GM18505 (cell line): ENCODE data around the gene PAMR1.
"Not testable (repeated sequence)": the region's sequence is repeated elsewhere in the genome, so short reads cannot be mapped to it uniquely, and the experiment has no call there.

Experiments used
- ATAC-seq: cut with Tn5 transposase; IDR thresholded peaks from one replicate; pipeline ENCODE4 v1.9.1; 2021; ENCODE audit not compliant: unreplicated experiment
- POLR2A ChIP-seq: IDR thresholded peaks from 4 replicates; pipeline ENCODE4 v1.6.1; 2011; ENCODE audit warnings: borderline replicate concordance; ENCODE audit not compliant: insufficient read depth, insufficient read length; ENCODE audit errors: extremely low read depth

Gene PAMR1

DNA sequence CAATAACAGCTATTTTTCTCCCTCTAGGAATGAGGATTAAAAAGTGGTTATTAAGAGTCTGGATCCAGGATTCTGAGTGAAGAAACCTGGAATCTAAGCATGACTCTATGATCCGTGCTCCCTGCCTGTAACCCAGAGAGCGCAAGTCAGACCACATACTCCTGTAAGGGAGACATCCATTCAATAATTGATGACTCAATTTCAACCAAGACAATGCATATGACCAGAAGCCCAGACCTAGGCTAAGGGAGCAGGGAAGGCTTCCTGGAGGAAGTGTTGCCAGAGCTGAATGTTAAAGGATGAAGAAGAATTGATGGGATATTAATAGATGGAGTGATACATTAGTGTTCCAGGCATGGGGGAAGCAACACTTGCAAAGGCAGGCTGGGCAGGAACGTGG, 13.8 kb upstream of the PAMR1 start:
- ATAC-seq: no peak
- TF ChIP-seq POLR2A: no peak

DNA sequence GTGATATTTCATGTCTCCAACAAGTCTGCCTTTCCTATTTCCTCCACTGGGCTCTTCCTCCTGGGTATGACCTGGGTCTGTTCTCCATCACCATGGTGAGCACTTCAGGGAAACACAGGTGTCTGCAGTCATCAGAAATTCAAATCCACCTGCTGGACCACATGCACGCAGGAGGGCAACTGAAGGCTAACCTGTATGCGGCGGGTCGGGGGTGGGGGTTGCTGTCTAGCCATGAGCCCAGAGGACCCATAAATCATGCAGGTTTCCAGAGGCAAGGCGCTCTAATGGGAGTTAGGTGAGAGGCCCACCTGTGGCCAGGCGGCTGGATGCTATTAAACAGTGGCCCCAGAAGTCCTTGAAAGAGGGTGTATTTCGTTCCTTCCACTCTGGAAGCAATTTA, 11.1 kb upstream of the PAMR1 start:
- TF ChIP-seq POLR2A: no peak
- ATAC-seq: no peak

DNA sequence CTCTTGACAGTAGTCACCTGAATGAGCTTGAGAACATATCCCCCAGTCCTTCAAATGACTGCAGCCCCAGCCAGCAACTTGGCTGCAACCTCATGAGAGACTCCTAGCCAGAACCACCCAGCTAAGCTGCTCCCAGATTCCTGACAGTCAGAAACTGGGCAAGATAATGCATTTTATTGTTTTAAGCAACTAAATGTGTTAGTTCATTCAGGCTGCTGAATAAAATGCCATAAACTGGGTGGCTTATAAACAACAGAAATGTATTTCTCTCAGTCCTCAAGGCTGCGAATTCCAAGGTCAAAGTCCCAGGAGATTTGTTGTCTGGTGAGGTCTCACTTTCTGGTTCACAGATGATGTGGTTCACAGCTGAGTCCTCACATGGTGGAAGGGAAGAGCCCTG, 5.8 kb upstream of the PAMR1 start:
- no peak for ATAC-seq
- TF ChIP-seq POLR2A: no peak

DNA sequence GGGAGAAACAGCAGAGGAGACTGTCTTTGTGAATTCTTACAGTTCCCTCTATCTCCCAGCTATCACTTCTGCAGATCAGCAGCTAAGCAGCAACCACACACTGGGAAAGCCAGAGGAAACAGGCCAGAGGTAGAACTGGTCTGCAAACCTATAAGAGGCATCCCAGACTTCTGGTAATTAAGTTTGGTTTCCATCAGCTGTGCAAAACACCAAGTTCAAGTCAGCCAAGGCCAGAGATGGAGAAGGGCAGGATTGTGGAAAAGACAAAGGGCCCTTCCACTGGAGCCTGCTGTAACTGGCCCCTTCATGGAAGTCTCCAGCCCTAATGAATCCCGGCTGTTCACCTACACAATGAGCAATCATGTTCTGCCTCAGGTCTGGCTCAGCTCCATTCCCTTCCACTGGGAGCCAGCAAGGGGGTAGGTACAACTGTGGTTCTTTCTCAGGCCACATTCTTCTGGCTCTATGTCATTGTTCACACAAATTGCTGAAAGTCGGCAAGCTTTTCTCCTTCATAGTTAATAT, 4.6 kb upstream of the PAMR1 start:
- no peak for TF ChIP-seq POLR2A
- no peak for ATAC-seq

DNA sequence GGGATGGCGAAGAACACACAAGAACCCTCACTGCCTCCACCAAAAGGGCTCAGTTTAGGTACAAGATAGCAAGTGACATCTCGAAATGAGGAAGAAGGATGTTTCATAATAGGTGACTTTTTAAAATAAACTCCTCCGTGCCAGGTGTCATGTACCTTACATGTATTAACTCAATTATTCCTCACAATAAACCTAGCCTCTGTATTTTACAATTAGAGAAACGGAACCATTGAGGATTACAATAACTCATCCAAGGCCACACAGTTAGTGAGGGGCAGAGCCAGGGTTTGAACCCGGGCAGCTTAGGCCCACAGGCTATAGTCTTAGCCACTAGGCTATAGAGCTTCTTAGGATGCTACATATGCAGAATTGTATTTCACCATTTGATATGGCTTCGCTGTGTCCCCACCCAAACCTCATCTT, 965 bp upstream of the PAMR1 start:
- no peak for TF ChIP-seq POLR2A
- no peak for ATAC-seq

DNA sequence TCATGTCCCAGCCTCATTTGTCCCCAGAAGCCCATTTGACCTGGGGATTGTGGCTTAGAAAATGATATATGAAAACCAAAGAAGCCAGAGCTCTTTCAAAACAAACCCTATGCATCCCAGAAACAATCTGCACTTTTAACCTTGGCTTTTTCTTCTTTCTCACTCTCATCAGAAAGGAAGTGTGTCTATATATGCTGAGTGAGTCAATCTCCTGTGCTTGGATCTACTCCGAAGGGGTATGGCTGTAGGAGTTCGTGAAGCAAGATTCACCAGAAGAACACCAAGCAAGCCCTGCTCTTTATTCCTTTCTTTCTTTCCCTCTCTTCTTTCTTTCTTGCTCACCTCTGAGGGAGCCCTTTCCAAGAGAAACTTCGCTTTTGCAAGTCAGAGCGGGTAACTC, 636 bp downstream of the PAMR1 start:
- no peak for ATAC-seq
- TF ChIP-seq POLR2A: no peak

DNA sequence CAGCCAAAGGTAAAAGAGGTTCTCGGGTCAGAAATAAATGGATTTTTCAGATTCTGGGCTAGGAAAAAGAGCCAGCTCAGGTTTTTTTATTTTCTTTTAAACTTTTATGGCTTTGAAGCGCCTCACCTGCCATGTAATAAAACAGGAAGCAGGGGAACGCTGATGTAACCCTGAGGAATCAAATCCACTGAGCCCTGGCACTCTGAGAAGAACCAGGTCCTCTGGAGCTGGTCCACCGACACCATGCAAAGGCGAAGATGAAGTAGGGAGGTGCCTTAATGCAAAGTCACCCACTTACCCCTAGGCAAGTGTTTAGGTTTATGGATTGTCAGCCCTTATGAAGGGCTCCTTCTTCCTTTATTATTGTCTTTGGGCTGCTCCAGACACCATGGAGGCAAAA, 1.6 kb downstream of the PAMR1 start:
- ATAC-seq: no peak
- no peak for TF ChIP-seq POLR2A

DNA sequence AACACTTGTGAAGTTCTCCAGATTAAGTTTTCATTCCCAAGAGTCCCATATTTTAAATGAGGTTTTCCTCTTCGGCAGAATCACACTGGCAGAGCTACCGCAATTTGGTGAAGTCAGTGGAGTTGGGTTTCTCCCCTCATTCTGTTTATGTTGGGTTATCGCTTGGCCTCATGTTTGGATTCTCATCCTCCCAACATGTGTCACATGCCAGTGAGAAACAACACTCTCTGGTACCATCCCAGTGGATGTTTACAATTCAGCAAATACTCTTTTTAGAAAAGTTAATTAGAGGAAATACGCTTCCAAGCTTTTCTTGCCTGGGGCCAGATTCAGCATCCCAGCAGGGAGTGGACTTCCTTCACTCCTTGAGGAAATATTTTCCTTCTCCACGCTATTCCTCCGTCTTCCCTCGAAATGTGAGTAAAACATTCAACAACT, 2.1 kb downstream of the PAMR1 start:
- TF ChIP-seq POLR2A: no peak
- ATAC-seq: no peak

DNA sequence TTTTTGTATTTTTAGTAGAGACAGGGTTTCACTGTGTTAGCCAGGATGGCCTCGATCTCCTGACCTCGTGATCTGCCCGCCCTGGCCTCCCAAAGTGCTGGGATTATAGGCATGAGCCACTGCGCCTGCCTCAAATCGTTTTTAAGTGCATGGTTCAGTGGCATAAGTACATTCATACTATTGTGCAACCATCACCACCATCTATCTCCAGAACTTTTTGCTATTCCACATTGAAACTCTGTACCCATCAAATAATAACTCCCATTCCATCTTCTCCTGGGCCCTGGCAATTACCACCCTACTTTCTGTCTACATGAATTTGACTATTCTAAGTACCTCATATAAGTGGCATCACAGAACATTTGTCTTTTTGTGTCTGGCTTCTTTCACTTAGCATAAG, 3.3 kb downstream of the PAMR1 start:
- not testable (repeated sequence) for ATAC-seq

DNA sequence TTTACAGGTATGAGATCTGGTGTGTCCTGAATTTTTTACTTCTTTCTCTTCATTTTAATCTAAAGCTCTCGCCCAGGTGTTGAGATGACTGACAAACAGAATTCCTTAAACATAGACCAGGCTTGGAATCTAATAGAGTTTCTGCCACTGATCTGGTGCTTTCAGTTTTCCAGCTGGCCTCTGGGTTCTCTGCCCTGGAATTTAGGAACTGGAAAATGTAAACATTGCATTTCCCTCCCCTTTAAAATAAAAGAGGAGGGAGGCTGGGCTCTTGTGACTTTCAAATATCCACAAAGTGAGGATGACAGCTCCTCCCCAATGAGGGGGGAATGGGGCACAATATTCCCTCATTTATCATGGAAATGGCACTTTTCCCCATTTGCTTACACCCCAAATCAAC, 5.0 kb downstream of the PAMR1 start:
- no peak for ATAC-seq
- TF ChIP-seq POLR2A: no peak

DNA sequence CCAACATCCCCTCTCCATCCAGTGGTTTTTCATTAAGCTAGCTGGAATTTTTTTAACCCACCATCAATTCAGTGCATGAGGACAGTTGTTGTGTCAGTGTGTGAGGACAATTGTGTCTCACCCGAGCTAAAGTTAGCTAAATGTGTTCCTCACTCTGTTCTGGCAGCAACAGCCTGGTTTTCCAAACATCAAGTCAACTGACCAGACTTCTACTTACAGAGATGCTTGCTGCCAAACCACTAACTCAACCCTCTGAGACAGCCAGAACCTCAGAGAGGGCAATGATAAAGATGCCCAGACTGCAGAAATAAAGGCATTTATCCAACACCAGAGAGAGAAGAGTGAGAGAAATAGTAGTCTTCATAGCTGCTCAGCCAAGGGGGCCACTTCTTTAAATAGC, 6.7 kb downstream of the PAMR1 start:
- TF ChIP-seq POLR2A: no peak
- no peak for ATAC-seq

DNA sequence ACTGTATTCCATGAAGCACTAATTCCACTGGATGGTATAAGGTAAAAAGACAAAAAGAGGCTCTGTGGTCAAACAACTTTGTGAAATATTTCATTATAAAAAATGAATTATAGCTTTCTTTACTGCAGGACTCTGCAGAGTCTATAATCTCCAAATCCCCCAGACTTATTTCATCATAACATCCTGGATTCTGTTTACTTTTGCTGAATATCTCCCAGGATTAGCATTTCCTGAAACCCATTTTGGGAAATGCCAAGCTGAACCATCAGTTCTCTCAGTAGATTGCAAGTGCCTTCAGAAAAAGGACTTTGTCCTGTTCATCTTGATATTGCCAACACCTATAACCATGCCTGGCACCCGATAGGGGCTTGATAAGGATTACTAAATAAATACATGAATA, 7.9 kb downstream of the PAMR1 start:
- no peak for TF ChIP-seq POLR2A
- ATAC-seq: no peak

DNA sequence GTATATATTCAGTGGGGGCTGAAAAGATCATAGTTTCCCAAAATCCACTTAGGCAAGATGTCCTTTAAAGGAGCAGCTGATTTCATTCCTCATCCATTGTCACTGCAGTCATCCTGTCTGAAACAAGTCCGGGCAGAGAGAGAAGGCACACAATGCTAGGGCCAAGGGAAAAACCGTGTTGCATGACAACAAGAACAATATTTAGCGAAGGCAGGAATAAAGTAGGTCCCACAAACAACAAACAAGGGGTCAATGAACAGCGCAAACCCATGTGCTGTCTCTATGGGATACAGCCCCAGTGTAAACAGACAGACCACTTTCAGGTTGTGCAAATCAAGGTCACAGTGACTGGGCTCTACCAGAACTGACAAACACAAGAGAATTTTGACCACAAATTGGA, 9.0 kb downstream of the PAMR1 start:
- TF ChIP-seq POLR2A: no peak
- no peak for ATAC-seq

DNA sequence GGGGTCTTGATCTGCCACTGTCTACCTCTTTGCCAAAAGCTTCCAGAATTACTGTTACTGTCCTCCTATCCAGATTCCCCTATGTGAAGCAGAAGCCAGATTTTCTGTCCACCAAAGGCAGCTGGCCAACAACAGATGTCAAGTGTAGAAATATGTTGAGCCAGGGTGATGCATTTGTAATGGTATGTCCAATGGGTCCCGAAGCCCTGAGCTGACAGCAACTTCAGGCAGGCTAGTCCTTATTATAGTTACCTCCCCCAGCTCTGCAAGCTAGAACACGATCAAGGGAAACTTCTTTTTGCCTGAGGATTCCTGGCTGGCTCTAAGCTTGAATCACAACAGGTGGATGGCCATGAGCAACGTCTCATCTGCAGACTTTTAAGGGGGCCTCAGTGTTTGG, 10.2 kb downstream of the PAMR1 start:
- no peak for TF ChIP-seq POLR2A
- ATAC-seq: no peak

DNA sequence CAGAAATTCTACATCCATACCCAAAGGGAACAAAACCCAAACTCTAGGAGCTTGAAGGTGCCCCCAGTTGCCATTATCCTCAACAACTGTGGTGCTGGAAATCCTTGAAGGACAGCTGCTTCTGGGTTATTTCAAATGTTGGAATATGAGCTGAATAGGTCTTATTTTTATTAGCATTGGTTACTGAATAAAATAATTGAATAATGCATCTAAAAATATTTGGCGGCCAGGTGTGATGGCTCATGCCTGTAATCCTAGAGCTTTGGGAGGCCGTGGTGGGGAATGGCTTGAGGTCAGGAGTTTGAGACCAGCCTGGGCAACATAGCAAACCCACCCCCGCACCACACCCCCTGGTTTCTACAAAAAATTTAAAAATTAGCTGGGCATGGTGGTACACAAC, 10.9 kb downstream of the PAMR1 start:
- ATAC-seq: no peak
- no peak for TF ChIP-seq POLR2A
